Coronary artery (tissue), 2 donors: ENCODE data around the gene CHAF1A.

Experiments used
- DNase-seq: peaks from one replicate; pipeline ENCODE4 v3.0.0-alpha.2; 2017; ENCODE audit warnings: low spot score
- H3K27ac ChIP-seq, 2 donors: fragments of 200-600 bp; sonication (generic); one replicate each; pipeline ENCODE4 v1.5.1; 2016 to 2019
- H3K4me3 ChIP-seq: fragments of 200-600 bp; sonication (generic); 2 replicates; pipeline ENCODE4 v1.5.1; 2016; ENCODE audit warnings: mild to moderate bottlenecking, moderate library complexity
- TF ChIP-seq, protein P1 (sequence below): fragments of 200-600 bp; sonication (generic); IDR thresholded peaks from one replicate; pipeline ENCODE4 v1.5.1; 2019; ENCODE audit warnings: antibody characterized with exemption

Gene CHAF1A

GRCh38 chr19:4402171-4403004 lies at the start of gene CHAF1A:
CHAF1A (plus strand) TSS chr19:4402640; CDS start chr19:4402763, 123 bp downstream.
- Histone ChIP-seq H3K4me3 (peak within 1 kb of the TSS; percentile 79), H3K27ac (peak within 1 kb of the TSS; percentile 89 to 92)
- peak; percentile 100 for DNase-seq
- TF ChIP-seq, protein P1, sequence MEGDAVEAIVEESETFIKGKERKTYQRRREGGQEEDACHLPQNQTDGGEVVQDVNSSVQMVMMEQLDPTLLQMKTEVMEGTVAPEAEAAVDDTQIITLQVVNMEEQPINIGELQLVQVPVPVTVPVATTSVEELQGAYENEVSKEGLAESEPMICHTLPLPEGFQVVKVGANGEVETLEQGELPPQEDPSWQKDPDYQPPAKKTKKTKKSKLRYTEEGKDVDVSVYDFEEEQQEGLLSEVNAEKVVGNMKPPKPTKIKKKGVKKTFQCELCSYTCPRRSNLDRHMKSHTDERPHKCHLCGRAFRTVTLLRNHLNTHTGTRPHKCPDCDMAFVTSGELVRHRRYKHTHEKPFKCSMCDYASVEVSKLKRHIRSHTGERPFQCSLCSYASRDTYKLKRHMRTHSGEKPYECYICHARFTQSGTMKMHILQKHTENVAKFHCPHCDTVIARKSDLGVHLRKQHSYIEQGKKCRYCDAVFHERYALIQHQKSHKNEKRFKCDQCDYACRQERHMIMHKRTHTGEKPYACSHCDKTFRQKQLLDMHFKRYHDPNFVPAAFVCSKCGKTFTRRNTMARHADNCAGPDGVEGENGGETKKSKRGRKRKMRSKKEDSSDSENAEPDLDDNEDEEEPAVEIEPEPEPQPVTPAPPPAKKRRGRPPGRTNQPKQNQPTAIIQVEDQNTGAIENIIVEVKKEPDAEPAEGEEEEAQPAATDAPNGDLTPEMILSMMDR = no peak

- Histone ChIP-seq H3K27ac (no peak overlapping the region), H3K4me3 (no peak overlapping the region)
- TF ChIP-seq, protein P1 = peak; percentile 32
- no peak for DNase-seq
These were observed 49.7 kb upstream of the CHAF1A start for GRCh38 chr19:4352701-4353121.

DNA sequence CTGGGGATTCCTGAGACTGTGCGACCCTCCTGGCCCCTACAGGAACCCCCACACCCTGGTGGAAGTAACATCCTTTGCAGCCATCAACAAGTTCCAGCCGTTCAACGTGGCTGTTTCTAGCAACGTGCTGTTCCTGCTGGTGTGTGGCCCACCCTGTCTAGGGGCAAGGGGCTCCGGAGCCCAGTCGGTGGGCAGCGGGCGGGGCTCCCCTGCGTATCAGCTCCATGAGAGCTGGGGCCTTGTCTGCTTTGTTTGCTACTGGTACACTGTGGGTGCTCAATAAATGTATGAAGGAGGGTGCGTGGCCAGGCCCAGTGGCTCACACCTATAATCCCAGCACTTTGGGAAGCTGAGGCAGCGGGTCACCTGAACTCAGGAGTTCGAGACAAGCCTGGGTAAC lies 48.2 kb upstream of the CHAF1A start:
- no peak overlapping the region for H3K4me3 ChIP-seq
- H3K27ac ChIP-seq = no peak overlapping the region
- no peak for DNase-seq
- TF ChIP-seq, protein P1 = no peak

DNA sequence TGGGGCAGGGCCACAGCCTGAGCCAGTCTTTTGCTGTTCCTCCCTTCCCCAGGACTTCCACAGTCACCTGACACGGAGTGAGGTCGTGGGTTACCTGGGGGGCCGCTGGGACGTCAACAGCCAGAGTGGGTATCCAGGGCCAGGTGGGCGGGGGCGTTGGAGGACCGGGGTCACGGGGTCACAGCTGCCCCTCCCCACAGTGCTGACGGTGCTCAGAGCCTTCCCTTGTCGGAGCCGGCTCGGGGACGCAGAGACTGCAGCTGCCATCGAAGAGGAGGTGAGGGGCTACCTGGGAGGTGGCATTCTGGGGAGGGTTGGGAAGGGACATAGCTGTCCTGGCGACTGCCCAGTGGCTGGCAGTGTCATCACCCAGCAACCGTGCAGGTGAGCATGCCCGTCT lies 47.5 kb upstream of the CHAF1A start:
- TF ChIP-seq, protein P1 = no peak
- no peak for DNase-seq
- Histone ChIP-seq H3K4me3 (no peak overlapping the region), H3K27ac (no peak overlapping the region)

DNA sequence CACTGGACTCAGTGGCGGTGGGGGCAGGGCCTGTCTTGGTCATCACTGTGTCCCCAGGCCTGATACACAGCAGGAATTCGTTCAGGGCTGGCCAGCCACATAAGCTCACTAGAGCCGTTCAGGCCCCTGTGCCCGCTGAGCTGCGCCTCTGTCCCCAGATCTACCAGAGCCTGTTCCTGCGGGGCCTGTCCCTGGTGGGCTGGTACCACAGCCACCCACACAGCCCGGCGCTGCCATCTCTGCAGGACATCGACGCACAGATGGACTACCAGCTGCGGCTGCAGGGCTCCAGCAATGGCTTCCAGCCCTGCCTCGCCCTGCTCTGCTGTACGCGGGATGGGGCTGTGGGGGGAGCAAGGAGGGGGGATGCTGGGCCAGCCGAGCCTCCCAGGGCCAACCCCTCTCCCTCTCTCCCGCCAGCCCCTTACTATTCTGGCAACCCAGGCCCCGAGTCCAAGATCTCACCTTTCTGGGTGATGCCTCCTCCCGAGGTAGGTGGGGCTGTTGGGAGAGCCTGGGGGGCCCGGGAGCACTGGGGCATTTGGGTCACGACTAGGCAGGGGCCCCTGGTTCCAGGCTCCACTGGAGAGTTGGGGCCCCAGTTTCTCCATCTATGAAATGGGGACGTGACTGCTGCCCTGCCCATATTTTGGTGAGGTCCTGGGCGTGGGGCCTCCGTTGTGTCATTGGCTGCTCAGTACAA lies 45.2 kb upstream of the CHAF1A start:
- Histone ChIP-seq H3K27ac (no peak overlapping the region), H3K4me3 (no peak overlapping the region)
- TF ChIP-seq, protein P1 = no peak
- DNase-seq = no peak

- no peak overlapping the region for H3K27ac ChIP-seq
- H3K4me3 ChIP-seq = no peak overlapping the region
- TF ChIP-seq, protein P1 = no peak
- no peak for DNase-seq
These were observed 44.5 kb upstream of the CHAF1A start for GRCh38 chr19:4357921-4358326.
